HCT116 (cell line): ENCODE measurements around the gene ADAMTS1.

Experiments used
- EZH2 ChIP-seq: fragments of 200-600 bp; sonication (generic); IDR thresholded peaks from 2 replicates; pipeline ENCODE4 v1.6.1; 2017; ENCODE audit warnings: antibody characterized with exemption, mixed run types
- EZH2phosphoT487 ChIP-seq: fragments of 200-600 bp; IDR thresholded peaks from 2 replicates; pipeline ENCODE4 v1.6.1; 2018; ENCODE audit warnings: antibody characterized with exemption, borderline replicate concordance
- POLR2AphosphoS5 ChIP-seq: IDR thresholded peaks from 2 replicates; pipeline ENCODE4 v1.6.1; 2011; ENCODE audit warnings: mild to moderate bottlenecking, low read depth, low read length, moderate library complexity
- SP1 ChIP-seq: IDR thresholded peaks from 2 replicates; pipeline ENCODE4 v1.6.1; 2012; ENCODE audit warnings: low read depth
- SRF ChIP-seq: IDR thresholded peaks from 2 replicates; pipeline ENCODE4 v1.6.1; 2012; ENCODE audit warnings: low read depth
- YY1 ChIP-seq: IDR thresholded peaks from 2 replicates; pipeline ENCODE4 v1.6.1; 2011; ENCODE audit warnings: low read length, low read depth, moderate library complexity, mild to moderate bottlenecking; ENCODE audit not compliant: insufficient replicate concordance; ENCODE audit errors: extremely low read depth
- ZFX ChIP-seq: fragments of 450-650 bp; IDR thresholded peaks from 2 replicates; pipeline ENCODE4 v1.6.1; 2017
- TF ChIP-seq, protein P1 (sequence below), 3 experiments: fragments of 200-600 bp in 1 of 3; sonication (generic) in 1 of 3; IDR thresholded peaks in 2 of 3; conservative IDR thresholded peaks in 1 of 3; 2 replicates each; pipeline ENCODE4 v1.5.1; 2012 to 2017; ENCODE audit warnings: low read depth in 2 of 3, low read length in 2 of 3, antibody characterized with exemption in 1 of 3, borderline replicate concordance in 1 of 3, control low read depth in 1 of 3, mild to moderate bottlenecking in 1 of 3, mixed read lengths in 1 of 3, mixed run types in 1 of 3, moderate library complexity in 1 of 3; ENCODE audit not compliant: insufficient read depth in 1 of 3
- TF ChIP-seq, protein P2 (sequence below): IDR thresholded peaks from 2 replicates; pipeline ENCODE4 v1.6.1; 2012; ENCODE audit warnings: low read depth

DNA sequence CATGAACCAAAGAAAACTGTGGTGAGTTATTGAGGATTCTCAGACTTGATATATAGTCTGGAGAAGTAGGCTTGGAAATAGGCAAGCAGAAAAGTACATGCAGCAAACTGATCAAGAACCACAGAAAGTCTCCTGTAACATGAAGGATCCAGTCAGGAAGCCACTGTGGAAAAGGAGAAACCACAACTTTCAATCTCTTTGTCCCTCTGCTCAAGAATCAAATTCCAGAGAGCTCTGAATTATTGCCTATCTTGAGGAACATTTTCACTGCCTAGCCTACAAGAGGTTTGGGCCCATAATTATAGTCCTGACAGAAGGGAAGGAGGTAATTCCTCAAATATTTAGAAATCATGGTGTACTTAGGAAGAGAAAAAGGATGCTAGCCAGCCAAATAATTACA is 43.0 kb upstream of the ADAMTS1 start:
- TF ChIP-seq, protein P1, sequence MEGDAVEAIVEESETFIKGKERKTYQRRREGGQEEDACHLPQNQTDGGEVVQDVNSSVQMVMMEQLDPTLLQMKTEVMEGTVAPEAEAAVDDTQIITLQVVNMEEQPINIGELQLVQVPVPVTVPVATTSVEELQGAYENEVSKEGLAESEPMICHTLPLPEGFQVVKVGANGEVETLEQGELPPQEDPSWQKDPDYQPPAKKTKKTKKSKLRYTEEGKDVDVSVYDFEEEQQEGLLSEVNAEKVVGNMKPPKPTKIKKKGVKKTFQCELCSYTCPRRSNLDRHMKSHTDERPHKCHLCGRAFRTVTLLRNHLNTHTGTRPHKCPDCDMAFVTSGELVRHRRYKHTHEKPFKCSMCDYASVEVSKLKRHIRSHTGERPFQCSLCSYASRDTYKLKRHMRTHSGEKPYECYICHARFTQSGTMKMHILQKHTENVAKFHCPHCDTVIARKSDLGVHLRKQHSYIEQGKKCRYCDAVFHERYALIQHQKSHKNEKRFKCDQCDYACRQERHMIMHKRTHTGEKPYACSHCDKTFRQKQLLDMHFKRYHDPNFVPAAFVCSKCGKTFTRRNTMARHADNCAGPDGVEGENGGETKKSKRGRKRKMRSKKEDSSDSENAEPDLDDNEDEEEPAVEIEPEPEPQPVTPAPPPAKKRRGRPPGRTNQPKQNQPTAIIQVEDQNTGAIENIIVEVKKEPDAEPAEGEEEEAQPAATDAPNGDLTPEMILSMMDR (IDR thresholded peaks at IDR 0.05 in 2 of 3, conservative IDR thresholded peaks at IDR 0.05 in 1 of 3; ENCODE audit: borderline replicate concordance in 1 of 3, insufficient read depth in 1 of 3, low read depth in 2 of 3, low read length in 2 of 3) = no peak
- no peak for TF ChIP-seq EZH2phosphoT487
- no peak for TF ChIP-seq POLR2AphosphoS5
- no peak for TF ChIP-seq SP1
- no peak for TF ChIP-seq EZH2
- TF ChIP-seq SRF = no peak
- no peak for TF ChIP-seq YY1
- TF ChIP-seq, protein P2, sequence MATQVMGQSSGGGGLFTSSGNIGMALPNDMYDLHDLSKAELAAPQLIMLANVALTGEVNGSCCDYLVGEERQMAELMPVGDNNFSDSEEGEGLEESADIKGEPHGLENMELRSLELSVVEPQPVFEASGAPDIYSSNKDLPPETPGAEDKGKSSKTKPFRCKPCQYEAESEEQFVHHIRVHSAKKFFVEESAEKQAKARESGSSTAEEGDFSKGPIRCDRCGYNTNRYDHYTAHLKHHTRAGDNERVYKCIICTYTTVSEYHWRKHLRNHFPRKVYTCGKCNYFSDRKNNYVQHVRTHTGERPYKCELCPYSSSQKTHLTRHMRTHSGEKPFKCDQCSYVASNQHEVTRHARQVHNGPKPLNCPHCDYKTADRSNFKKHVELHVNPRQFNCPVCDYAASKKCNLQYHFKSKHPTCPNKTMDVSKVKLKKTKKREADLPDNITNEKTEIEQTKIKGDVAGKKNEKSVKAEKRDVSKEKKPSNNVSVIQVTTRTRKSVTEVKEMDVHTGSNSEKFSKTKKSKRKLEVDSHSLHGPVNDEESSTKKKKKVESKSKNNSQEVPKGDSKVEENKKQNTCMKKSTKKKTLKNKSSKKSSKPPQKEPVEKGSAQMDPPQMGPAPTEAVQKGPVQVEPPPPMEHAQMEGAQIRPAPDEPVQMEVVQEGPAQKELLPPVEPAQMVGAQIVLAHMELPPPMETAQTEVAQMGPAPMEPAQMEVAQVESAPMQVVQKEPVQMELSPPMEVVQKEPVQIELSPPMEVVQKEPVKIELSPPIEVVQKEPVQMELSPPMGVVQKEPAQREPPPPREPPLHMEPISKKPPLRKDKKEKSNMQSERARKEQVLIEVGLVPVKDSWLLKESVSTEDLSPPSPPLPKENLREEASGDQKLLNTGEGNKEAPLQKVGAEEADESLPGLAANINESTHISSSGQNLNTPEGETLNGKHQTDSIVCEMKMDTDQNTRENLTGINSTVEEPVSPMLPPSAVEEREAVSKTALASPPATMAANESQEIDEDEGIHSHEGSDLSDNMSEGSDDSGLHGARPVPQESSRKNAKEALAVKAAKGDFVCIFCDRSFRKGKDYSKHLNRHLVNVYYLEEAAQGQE = no peak
- TF ChIP-seq ZFX = no peak
